GM23338 (cell line): Measurements from ENCODE around the gene SHC4.

Experiments
- CREB1 ChIP-seq: fragments of 250-450 bp; sonication (Bioruptor Pico); IDR thresholded peaks from 2 replicates; pipeline ENCODE4 v1.5.0; 2020; ENCODE audit warnings: low read depth, mild to moderate bottlenecking, moderate library complexity
- EZH2 ChIP-seq: fragments of 200-600 bp; sonication (generic); IDR thresholded peaks from one replicate; pipeline ENCODE4 v1.8.0; 2017; ENCODE audit warnings: antibody characterized with exemption, mild to moderate bottlenecking, low read depth; ENCODE audit not compliant: unreplicated experiment
- EZH2phosphoT487 ChIP-seq: fragments of 200-600 bp; sonication (generic); IDR thresholded peaks from one replicate; pipeline ENCODE4 v1.8.1; 2018; ENCODE audit warnings: antibody characterized with exemption; ENCODE audit not compliant: unreplicated experiment
- NANOG ChIP-seq: IDR thresholded peaks from 2 replicates; pipeline ENCODE4 v1.6.1; 2016; ENCODE audit warnings: antibody characterized with exemption, borderline replicate concordance
- POLR2AphosphoS5 ChIP-seq: IDR thresholded peaks from 2 replicates; pipeline ENCODE4 v1.6.1; 2016; ENCODE audit warnings: antibody characterized with exemption, low read depth
- STAT1 ChIP-seq: IDR thresholded peaks from one replicate; pipeline ENCODE4 v1.6.1; 2016; ENCODE audit warnings: antibody characterized with exemption; ENCODE audit not compliant: unreplicated experiment
- ZNF114 ChIP-seq: fragments of 250-450 bp; sonication (Bioruptor Pico); IDR thresholded peaks from 2 replicates; pipeline ENCODE4 v1.5.0; 2020; ENCODE audit warnings: mild to moderate bottlenecking, moderate library complexity
- ZNF331 ChIP-seq: fragments of 250-450 bp; sonication (Bioruptor Pico); IDR thresholded peaks from 2 replicates; pipeline ENCODE4 v1.5.0; 2020; ENCODE audit warnings: low read depth, mild to moderate bottlenecking, moderate library complexity
- TF ChIP-seq, protein P1 (sequence below), 2 experiments: fragments of 200-600 bp in 1 of 2; sonication (generic) in 1 of 2; conservative IDR thresholded peaks; 2 replicates each; pipeline versions ENCODE4 v1.5.1 to v1.6.1; 2016 to 2017; ENCODE audit warnings: antibody characterized with exemption in 2 of 2, low read depth in 2 of 2, mild to moderate bottlenecking in 2 of 2, moderate library complexity in 1 of 2
- TF ChIP-seq, protein P2 (sequence below): IDR thresholded peaks from one replicate; pipeline ENCODE4 v1.6.1; 2018; ENCODE audit warnings: antibody characterized with exemption; ENCODE audit not compliant: unreplicated experiment
- TF ChIP-seq, protein P3 (sequence below): fragments of 250-450 bp; sonication (Bioruptor Pico); IDR thresholded peaks from 2 replicates; pipeline ENCODE4 v1.5.0; 2020; ENCODE audit warnings: mild to moderate bottlenecking, moderate library complexity
- TF ChIP-seq, protein P4 (sequence below): IDR thresholded peaks from 2 replicates; pipeline ENCODE4 v1.6.1; 2016; ENCODE audit warnings: antibody characterized with exemption

DNA sequence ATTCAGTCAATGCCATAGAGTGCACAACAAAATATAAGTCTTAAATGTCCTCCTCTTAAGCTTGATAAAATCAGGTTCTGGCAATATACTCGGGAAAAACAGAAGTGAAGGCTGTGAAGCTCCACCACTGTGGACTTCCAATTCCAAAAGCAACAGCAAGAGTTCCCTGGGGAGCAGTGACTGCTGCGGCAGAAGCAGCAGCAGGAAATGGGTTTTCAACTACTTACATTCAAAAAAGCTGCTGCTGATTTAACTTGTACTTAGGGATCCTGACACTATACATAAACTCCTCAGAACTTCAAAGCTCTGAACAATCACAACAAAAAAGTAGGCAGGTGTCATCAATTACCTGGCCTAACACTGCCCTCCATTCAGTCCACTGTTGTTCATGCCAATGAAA lies 157.6 kb downstream of the SHC4 start:
- TF ChIP-seq, protein P1, sequence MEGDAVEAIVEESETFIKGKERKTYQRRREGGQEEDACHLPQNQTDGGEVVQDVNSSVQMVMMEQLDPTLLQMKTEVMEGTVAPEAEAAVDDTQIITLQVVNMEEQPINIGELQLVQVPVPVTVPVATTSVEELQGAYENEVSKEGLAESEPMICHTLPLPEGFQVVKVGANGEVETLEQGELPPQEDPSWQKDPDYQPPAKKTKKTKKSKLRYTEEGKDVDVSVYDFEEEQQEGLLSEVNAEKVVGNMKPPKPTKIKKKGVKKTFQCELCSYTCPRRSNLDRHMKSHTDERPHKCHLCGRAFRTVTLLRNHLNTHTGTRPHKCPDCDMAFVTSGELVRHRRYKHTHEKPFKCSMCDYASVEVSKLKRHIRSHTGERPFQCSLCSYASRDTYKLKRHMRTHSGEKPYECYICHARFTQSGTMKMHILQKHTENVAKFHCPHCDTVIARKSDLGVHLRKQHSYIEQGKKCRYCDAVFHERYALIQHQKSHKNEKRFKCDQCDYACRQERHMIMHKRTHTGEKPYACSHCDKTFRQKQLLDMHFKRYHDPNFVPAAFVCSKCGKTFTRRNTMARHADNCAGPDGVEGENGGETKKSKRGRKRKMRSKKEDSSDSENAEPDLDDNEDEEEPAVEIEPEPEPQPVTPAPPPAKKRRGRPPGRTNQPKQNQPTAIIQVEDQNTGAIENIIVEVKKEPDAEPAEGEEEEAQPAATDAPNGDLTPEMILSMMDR (conservative IDR thresholded peaks at IDR 0.05; ENCODE audit: low read depth in 2 of 2): no peak
- no peak for TF ChIP-seq EZH2
- no peak for TF ChIP-seq EZH2phosphoT487
- TF ChIP-seq CREB1 (CRISPR knock-in tag): no peak
- TF ChIP-seq POLR2AphosphoS5: no peak
- TF ChIP-seq, protein P2, sequence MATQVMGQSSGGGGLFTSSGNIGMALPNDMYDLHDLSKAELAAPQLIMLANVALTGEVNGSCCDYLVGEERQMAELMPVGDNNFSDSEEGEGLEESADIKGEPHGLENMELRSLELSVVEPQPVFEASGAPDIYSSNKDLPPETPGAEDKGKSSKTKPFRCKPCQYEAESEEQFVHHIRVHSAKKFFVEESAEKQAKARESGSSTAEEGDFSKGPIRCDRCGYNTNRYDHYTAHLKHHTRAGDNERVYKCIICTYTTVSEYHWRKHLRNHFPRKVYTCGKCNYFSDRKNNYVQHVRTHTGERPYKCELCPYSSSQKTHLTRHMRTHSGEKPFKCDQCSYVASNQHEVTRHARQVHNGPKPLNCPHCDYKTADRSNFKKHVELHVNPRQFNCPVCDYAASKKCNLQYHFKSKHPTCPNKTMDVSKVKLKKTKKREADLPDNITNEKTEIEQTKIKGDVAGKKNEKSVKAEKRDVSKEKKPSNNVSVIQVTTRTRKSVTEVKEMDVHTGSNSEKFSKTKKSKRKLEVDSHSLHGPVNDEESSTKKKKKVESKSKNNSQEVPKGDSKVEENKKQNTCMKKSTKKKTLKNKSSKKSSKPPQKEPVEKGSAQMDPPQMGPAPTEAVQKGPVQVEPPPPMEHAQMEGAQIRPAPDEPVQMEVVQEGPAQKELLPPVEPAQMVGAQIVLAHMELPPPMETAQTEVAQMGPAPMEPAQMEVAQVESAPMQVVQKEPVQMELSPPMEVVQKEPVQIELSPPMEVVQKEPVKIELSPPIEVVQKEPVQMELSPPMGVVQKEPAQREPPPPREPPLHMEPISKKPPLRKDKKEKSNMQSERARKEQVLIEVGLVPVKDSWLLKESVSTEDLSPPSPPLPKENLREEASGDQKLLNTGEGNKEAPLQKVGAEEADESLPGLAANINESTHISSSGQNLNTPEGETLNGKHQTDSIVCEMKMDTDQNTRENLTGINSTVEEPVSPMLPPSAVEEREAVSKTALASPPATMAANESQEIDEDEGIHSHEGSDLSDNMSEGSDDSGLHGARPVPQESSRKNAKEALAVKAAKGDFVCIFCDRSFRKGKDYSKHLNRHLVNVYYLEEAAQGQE: no peak
- no peak for TF ChIP-seq ZNF331 (CRISPR knock-in tag)
- TF ChIP-seq, protein P3, sequence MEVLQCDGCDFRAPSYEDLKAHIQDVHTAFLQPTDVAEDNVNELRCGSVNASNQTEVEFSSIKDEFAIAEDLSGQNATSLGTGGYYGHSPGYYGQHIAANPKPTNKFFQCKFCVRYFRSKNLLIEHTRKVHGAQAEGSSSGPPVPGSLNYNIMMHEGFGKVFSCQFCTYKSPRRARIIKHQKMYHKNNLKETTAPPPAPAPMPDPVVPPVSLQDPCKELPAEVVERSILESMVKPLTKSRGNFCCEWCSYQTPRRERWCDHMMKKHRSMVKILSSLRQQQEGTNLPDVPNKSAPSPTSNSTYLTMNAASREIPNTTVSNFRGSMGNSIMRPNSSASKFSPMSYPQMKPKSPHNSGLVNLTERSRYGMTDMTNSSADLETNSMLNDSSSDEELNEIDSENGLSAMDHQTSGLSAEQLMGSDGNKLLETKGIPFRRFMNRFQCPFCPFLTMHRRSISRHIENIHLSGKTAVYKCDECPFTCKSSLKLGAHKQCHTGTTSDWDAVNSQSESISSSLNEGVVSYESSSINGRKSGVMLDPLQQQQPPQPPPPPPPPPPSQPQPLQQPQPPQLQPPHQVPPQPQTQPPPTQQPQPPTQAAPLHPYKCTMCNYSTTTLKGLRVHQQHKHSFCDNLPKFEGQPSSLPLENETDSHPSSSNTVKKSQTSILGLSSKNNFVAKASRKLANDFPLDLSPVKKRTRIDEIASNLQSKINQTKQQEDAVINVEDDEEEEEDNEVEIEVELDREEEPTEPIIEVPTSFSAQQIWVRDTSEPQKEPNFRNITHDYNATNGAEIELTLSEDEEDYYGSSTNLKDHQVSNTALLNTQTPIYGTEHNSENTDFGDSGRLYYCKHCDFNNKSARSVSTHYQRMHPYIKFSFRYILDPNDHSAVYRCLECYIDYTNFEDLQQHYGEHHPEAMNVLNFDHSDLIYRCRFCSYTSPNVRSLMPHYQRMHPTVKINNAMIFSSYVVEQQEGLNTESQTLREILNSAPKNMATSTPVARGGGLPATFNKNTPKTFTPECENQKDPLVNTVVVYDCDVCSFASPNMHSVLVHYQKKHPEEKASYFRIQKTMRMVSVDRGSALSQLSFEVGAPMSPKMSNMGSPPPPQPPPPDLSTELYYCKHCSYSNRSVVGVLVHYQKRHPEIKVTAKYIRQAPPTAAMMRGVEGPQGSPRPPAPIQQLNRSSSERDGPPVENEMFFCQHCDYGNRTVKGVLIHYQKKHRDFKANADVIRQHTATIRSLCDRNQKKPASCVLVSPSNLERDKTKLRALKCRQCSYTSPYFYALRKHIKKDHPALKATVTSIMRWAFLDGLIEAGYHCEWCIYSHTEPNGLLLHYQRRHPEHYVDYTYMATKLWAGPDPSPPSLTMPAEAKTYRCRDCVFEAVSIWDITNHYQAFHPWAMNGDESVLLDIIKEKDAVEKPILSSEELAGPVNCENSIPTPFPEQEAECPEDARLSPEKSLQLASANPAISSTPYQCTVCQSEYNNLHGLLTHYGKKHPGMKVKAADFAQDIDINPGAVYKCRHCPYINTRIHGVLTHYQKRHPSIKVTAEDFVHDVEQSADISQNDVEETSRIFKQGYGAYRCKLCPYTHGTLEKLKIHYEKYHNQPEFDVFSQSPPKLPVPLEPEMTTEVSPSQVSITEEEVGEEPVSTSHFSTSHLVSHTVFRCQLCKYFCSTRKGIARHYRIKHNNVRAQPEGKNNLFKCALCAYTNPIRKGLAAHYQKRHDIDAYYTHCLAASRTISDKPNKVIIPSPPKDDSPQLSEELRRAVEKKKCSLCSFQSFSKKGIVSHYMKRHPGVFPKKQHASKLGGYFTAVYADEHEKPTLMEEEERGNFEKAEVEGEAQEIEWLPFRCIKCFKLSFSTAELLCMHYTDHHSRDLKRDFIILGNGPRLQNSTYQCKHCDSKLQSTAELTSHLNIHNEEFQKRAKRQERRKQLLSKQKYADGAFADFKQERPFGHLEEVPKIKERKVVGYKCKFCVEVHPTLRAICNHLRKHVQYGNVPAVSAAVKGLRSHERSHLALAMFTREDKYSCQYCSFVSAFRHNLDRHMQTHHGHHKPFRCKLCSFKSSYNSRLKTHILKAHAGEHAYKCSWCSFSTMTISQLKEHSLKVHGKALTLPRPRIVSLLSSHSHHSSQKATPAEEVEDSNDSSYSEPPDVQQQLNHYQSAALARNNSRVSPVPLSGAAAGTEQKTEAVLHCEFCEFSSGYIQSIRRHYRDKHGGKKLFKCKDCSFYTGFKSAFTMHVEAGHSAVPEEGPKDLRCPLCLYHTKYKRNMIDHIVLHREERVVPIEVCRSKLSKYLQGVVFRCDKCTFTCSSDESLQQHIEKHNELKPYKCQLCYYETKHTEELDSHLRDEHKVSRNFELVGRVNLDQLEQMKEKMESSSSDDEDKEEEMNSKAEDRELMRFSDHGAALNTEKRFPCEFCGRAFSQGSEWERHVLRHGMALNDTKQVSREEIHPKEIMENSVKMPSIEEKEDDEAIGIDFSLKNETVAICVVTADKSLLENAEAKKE (CRISPR knock-in tag): no peak
- TF ChIP-seq NANOG: 0 out of 2 replicates have a peak, but pooled peaks have one; percentile 28
- TF ChIP-seq, protein P4, sequence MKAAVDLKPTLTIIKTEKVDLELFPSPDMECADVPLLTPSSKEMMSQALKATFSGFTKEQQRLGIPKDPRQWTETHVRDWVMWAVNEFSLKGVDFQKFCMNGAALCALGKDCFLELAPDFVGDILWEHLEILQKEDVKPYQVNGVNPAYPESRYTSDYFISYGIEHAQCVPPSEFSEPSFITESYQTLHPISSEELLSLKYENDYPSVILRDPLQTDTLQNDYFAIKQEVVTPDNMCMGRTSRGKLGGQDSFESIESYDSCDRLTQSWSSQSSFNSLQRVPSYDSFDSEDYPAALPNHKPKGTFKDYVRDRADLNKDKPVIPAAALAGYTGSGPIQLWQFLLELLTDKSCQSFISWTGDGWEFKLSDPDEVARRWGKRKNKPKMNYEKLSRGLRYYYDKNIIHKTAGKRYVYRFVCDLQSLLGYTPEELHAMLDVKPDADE: no peak
- no peak for TF ChIP-seq STAT1
- no peak for TF ChIP-seq ZNF114
